Ishikawa (cell line): ENCODE results near the gene NAA35.

Experiments
- CREB1 ChIP-seq: IDR thresholded peaks from 2 replicates; pipeline ENCODE4 v1.6.1; 2012; ENCODE audit warnings: low read depth
- EP300 ChIP-seq: IDR thresholded peaks from 2 replicates; pipeline ENCODE4 v1.6.1; 2012; ENCODE audit warnings: borderline replicate concordance
- MAX ChIP-seq: IDR thresholded peaks from 2 replicates; pipeline ENCODE4 v1.6.1; 2012
- RAD21 ChIP-seq: IDR thresholded peaks from 2 replicates; pipeline ENCODE4 v1.6.1; 2012; ENCODE audit warnings: low read depth
- REST ChIP-seq: IDR thresholded peaks from 2 replicates; pipeline ENCODE4 v1.6.1; 2012; ENCODE audit warnings: low read depth, mild to moderate bottlenecking

- TF ChIP-seq EP300 (no peak), REST (no peak), MAX (no peak), CREB1 (no peak), RAD21 (no peak)
Measured at GRCh38 chr9:85927076-85927475, 13.9 kb upstream of the NAA35 start.
